ENCODE results near the gene PURB.
"Not testable (repeated sequence)": the region's sequence is repeated elsewhere in the genome, so short reads cannot be mapped to it uniquely, and the experiment has no call there.

The PURB gene

GRCh38 chr7:44893710-44894234 lies 8.4 kb upstream of the PURB start:
- DNase-seq (ENCODE audit: low read depth in 3 of 3, low spot score in 1 of 3): no peak

- no peak for DNase-seq (ENCODE audit: low read depth in 3 of 3, low spot score in 1 of 3)
Observed at GRCh38 chr7:44891791-44892190, 6.5 kb upstream of the PURB start.

GRCh38 chr7:44891372-44891771 lies 6.0 kb upstream of the PURB start:
- no peak for DNase-seq (ENCODE audit: low read depth in 3 of 3, low spot score in 1 of 3)

DNA sequence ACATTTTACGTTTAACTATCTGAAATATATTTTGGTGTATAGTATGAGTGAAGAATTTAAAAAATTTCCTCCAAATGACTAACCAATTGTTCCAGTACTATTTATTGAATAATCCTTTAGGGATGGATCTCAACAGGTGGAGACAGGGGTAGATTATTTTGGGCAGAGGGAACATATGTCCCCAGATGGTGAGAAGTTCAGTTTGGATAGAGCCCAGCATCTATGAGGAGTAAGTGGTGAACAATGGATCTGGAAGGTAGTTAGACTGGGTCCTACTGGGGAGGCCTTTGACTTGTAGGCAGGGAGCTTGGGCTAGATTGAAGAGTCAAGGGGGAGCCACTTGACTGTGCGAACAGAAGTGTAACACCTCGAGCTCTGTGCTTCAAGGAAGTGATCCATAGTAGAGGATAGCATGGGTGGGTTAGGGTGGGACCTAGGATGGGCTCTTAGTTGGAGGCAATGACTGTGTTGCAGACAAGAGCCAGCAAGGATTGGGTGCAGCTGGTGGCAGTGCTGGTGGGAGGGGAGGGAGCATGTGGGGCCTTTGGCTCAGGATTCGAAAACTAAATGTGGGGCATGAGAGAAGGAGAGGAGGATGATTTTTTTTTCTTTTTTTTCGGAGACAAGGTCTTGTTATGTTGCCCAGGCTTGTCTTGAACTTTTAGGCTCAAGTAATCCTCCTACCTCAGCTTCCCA lies 3.9 kb upstream of the PURB start:
- DNase-seq (ENCODE audit: low read depth in 3 of 3, low spot score in 1 of 3): no peak

GRCh38 chr7:44887293-44887692 lies 2.0 kb upstream of the PURB start:
- DNase-seq (ENCODE audit: low read depth in 3 of 3, low spot score in 1 of 3): no peak

DNA sequence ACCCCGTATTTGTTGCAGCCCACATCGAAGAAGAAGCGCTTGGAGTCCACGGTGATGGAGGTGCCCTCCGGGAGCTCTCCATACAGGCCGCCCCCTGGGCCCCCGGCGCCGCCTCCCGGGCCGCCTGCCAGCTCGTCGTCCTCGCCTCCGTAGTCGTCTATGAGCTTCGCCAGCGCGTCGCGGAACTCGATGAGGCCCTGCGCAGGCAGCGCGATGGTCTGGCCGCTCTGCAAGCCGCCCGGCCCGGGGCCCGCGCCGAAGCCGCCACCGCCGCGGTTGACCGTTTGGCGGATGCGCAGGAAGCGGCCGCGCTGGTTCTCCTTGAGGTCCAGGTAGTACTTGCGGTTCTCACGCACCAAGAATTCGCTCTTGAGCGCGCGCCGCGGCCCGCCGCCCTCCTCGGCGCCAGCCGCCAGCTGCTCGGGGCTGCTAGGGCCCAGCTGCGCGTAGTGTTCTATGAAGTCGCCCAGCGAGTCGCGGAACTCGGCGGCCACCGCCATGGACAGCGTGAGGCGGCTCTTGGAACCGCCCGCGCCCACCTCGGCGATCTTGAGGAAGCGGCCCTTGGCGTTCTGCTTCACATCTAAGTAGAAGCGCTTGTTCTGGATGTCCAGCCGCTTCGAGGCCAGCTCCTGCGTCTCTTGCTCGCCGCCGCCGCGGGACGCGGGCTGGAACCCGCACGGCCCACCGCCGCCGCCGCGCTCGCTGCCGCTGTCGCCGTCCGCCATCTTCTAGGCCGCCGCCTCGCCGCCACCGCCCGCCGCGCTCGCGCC lies 523 bp downstream of the PURB start:
- peak in 1 of 3 donors; percentile 33 for DNase-seq (ENCODE audit: low read depth in 3 of 3, low spot score in 1 of 3)

- no peak for DNase-seq (ENCODE audit: low read depth in 3 of 3, low spot score in 1 of 3)
Observed at GRCh38 chr7:44883961-44884620, 1.2 kb downstream of the PURB start.

DNA sequence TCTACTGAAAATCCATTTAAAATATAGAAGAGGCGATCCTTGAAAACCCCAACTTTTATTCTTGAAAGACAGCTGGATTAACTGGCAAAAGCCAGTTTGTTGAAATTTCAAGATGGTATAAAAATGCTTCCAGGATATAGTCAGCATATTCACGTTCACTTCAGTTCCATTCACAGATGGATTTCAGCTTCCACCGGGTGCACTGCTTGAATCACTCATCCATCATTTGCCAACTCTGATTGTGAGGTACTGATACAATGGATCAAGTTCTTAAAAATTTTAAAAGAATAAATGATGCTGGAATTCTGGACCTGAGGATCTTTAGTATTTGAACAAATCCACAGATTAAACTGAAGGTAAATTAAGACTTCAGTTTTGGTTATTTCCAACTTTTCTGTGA lies 2.4 kb downstream of the PURB start:
- no peak for DNase-seq (ENCODE audit: low read depth in 3 of 3, low spot score in 1 of 3)

- no peak for DNase-seq (ENCODE audit: low read depth in 3 of 3, low spot score in 1 of 3)
Observed at GRCh38 chr7:44881610-44882009, 3.7 kb downstream of the PURB start.

DNA sequence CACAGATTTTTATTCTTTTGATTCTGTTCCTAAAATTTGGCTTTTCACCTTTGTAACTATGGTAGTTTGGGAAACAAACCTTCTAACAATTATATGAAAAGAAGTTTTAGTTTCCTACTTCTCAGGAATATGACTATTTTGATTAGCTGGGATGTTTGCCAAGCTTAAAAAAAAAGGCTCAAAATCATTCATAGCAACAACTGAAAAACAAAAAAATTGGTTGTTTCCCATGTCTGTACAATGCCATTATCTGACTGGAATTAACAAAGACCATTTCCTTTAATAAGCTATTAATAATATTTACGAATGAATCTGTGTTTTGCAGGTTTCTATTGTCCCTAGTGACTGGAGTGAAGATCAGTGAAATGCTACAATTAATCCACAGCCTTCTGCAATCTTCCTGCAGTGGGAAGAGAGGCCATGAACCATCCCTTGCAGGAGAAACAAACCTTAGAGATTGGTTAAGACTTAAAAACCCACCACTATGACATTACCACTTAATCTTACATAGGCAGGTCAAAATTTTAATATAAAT lies 4.2 kb downstream of the PURB start:
- no peak for DNase-seq (ENCODE audit: low read depth in 3 of 3, low spot score in 1 of 3)

DNA sequence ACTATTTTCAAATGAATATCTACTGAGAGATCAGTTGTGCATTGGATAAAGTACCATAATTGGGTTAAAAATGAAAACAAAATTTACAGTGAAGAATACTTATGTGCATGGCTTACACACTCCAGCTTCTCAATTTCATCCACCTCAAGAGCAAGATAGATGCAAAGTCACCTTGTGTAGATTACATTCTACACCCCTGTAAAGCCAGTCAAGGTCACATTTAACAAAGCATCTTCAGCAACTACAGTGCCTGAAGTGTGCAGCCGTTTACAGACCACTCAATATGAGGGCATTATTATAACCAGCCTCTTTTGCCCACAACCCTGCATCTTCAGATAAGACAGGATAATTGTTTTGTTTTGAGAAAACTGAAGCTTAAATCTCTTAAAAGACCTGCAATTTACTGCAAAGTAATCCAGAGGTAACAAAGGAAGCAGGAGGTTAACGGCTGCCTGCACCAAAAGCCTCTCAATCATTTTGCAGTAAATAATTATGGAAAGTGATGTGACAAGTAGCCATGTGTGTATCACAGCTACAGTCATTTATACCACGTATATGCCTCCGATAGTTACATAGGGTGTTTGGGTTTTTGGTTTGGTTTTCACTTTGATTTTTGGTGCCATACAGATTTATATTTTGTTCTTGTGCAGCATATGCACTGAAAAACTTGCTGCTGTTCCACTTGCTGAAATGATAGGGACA lies 4.9 kb downstream of the PURB start:
- no peak for DNase-seq (ENCODE audit: low read depth in 3 of 3, low spot score in 1 of 3)

- DNase-seq (ENCODE audit: low read depth in 3 of 3, low spot score in 1 of 3): no peak
Observed at GRCh38 chr7:44876393-44876792, 8.9 kb downstream of the PURB start.

DNA sequence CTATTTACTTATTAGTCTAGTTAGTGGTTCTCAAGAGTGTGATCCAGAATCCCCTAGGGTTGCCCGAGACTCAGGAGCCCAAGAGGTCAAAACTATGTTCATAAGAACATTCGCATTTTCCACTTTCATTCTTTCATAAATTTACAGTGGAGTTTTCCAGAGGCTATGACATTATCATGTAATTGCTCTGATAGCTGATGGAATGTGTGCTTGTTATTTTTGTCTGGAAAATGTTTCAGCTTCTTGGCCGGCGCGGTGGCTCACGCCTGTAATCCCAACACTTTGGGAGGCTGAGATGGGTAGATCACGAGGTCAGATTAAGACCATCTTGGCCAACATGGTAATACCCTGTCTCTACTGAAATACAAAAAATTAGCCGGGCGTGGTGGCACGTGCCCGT lies 10.1 kb downstream of the PURB start:
- DNase-seq (ENCODE audit: low read depth in 3 of 3, low spot score in 1 of 3): no peak

- no peak for DNase-seq (ENCODE audit: low read depth in 3 of 3, low spot score in 1 of 3)
Observed at GRCh38 chr7:44872787-44873186, 12.5 kb downstream of the PURB start.

GRCh38 chr7:44871918-44872317 lies 13.4 kb downstream of the PURB start:
- DNase-seq (ENCODE audit: low read depth in 3 of 3, low spot score in 1 of 3): not testable (repeated sequence)

DNA sequence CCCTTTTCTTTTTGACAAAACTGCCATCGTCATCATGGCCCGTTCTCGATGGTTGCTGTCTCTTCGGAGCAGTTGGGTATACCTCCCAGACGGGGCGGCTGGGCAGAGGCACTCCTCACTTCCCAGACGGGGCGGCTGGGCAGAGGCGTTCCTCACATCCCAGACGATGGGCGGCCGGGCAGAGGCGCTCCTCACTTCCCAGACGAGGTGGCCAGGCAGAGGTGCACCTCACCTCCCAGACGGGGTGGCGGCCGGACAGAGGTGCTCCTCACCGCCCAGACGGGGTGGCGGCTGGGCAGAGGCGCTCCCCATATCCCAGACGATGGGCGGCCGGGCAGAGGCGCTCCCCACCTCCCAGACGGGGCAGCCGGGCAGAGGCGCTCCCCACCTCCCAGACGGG lies 14.6 kb downstream of the PURB start:
- DNase-seq (ENCODE audit: low read depth in 3 of 3, low spot score in 1 of 3): not testable (repeated sequence)

DNA sequence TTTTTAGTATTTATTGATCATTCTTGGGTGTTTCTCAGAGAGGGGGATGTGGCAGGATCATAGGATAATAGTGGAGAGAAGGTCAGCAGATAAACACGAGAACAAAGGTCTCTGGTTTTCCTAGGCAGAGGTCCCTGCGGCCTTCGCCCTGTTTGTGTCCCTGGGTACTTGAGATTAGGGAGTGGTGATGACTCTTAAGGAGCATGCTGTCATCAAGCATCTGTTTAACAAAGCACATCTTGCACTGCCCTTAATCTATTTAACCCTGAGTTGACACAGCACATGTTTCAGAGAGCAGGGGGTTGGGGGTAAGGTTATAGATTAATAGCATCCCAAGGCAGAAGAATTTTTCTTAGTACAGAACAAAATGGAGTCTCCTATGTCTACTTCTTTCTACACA lies 15.0 kb downstream of the PURB start:
- not testable (repeated sequence) for DNase-seq (ENCODE audit: low read depth in 3 of 3, low spot score in 1 of 3)

- no peak for DNase-seq (ENCODE audit: low read depth in 3 of 3, low spot score in 1 of 3)
Observed at GRCh38 chr7:44867073-44867995, 18.0 kb downstream of the PURB start.

GRCh38 chr7:44861949-44862348 lies 23.4 kb downstream of the PURB start:
- DNase-seq (ENCODE audit: low read depth in 3 of 3, low spot score in 1 of 3): not testable (repeated sequence)

DNA sequence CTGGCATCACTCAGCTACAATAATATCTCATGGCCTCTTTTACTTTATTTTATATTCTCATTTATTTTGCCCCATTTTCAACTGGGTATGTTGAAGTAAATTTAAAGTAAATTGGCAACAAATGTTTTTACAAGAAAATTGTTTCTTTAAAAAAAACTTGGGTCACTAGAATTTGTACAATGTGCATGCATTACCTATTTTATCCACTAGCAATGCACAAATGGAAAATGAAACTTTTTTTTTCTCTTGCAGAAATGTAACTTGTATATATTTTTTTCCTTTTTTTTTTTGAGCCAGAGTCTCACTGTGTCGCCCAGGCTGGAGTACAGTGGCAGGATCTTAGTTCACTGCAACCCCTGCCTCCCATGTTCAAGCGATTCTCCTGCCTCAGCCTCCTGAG lies 27.2 kb downstream of the PURB start:
- no peak for DNase-seq (ENCODE audit: low read depth in 3 of 3, low spot score in 1 of 3)
